Endodermal cell (in vitro differentiated cells): ENCODE measurements around the gene RFX4. TPM values are rescaled to one million over a fixed set of nuclear protein-coding genes. Genes with fewer than 3 reads are reported as not detected.

Experiments used
- DNase-seq: peaks from one replicate; pipeline ENCODE4 v3.0.0-alpha.2; 2017
- H3K27ac ChIP-seq: 2 replicates; pipeline ENCODE4 v1.5.1; 2013; ENCODE audit warnings: mild to moderate bottlenecking, low read depth, low read length, moderate library complexity
- H3K27me3 ChIP-seq: 2 replicates; pipeline ENCODE4 v1.6.1; 2013; ENCODE audit warnings: mild to moderate bottlenecking, low read length, moderate library complexity; ENCODE audit not compliant: insufficient read depth, control insufficient read depth, poor library complexity, severe bottlenecking
- H3K36me3 ChIP-seq: 2 replicates; pipeline ENCODE4 v1.7.0; 2013; ENCODE audit warnings: mild to moderate bottlenecking, low read length, moderate library complexity; ENCODE audit not compliant: control insufficient read depth, insufficient read depth
- H3K4me1 ChIP-seq: one replicate; pipeline ENCODE4 v1.7.0; 2013; ENCODE audit warnings: low read length; ENCODE audit not compliant: control insufficient read depth, insufficient read depth
- H3K4me3 ChIP-seq: 2 replicates; pipeline ENCODE4 v1.5.1; 2013; ENCODE audit warnings: mild to moderate bottlenecking, low read length, moderate library complexity
- H3K9ac ChIP-seq: 2 replicates; pipeline ENCODE4 v1.6.1; 2013; ENCODE audit warnings: mild to moderate bottlenecking, low read length, moderate library complexity; ENCODE audit not compliant: poor library complexity, severe bottlenecking; ENCODE audit errors: extremely low read depth
- H3K9me3 ChIP-seq: 2 replicates; pipeline ENCODE4 v1.6.1; 2013; ENCODE audit warnings: mild to moderate bottlenecking, low read length, moderate library complexity; ENCODE audit not compliant: control insufficient read depth
- H3K27ac Mint-ChIP-seq: 2 replicates; pipeline ENCODE4 v1.8.0; 2020; ENCODE audit warnings: mixed read lengths
- H3K27me3 Mint-ChIP-seq: 2 replicates; pipeline ENCODE4 v1.8.0; 2021; ENCODE audit warnings: mild to moderate bottlenecking, mixed read lengths; ENCODE audit not compliant: insufficient read depth
- H3K36me3 Mint-ChIP-seq: 2 replicates; pipeline ENCODE4 v1.8.0; 2020; ENCODE audit warnings: low read depth, mixed read lengths
- H3K4me1 Mint-ChIP-seq: 2 replicates; pipeline ENCODE4 v1.8.0; 2020; ENCODE audit warnings: mixed read lengths
- H3K4me3 Mint-ChIP-seq: 2 replicates; pipeline ENCODE4 v1.8.0; 2020; ENCODE audit warnings: mild to moderate bottlenecking, moderate library complexity, mixed read lengths
- H3K9me3 Mint-ChIP-seq: 2 replicates; pipeline ENCODE4 v1.8.0; 2020; ENCODE audit warnings: mild to moderate bottlenecking, mixed read lengths
- CTCF ChIP-seq: fragments of 200-600 bp; sonication (generic); conservative IDR thresholded peaks from 2 replicates; pipeline ENCODE4 v1.5.0; 2021; ENCODE audit warnings: antibody characterized with exemption, mild to moderate bottlenecking
- WGBS, 2 experiments: methylation state at CpG; one replicate each; pipeline versions ENCODE4 v1.1.5 to v1.1.7; 2013; ENCODE audit warnings: missing lambda C conversion rate in 2 of 2, mixed read lengths in 1 of 2; ENCODE audit not compliant: insufficient coverage in 1 of 2, insufficient read length in 1 of 2; 5-methylcytosine and 5-hydroxymethylcytosine counted together
- long read RNA-seq, 4 experiments: library from polyadenylated mRNA in 2 of 4; library from RNA in 1 of 4; library from capped mRNA in 1 of 4; stranded (forward) in 3 of 4; unstranded in 1 of 4; transcript quantifications; one replicate each; pipeline ENCODE4 v2.0.0, GENCODE V29; 2020 to 2021; ENCODE audit warnings: inconsistent platforms in 1 of 4
- polyA plus RNA-seq, 2 experiments: library from polyadenylated mRNA; stranded (reverse); fragments of 50-300 nt; gene quantifications; one replicate each; pipeline ENCODE4 v1.2.3, GENCODE V29; 2013
- total RNA-seq, 2 donors: library from RNA; stranded (reverse); fragmentation: NEBNext Ultra II Directional in 1 of 2; extraction: Animal tissue kit (Norgen Biotek cat#: 25700) in 1 of 2; gene quantifications; 2 replicates in 1 of 2; 3 replicates in 1 of 2; pipeline ENCODE4 v1.2.1, GENCODE V29; 2021

Gene RFX4
- under 1 TPM; 0.09 to 0.86 TPM for total RNA-seq
- polyA plus RNA-seq (2013, experiment 1 of 2), result 95.3 TPM
- polyA plus RNA-seq (2013, experiment 2 of 2), result 84.7 TPM
- long read RNA-seq, experiment 1, result 0 reads
- long read RNA-seq, experiment 2, result 0 reads
- long read RNA-seq, experiment 3, partial matches to known transcripts, result 1 of 1 reads
- long read RNA-seq, experiment 3, other reads (novel, unspliced or antisense), result 0 of 1 reads
- long read RNA-seq, experiment 4, result 0 reads

GRCh38 chr12:106582641-106583230 lies at the start of gene RFX4:
Gene RFX4, plus strand, starts transcription at chr12:106583004. Its CDS starts 317 bp downstream, at chr12:106583321.
- Mint-ChIP-seq H3K27ac (no peak within 1 kb of the TSS), H3K4me1 (peaks cover 30% of the 10 kb centered on the region), H3K27me3 (peaks cover 100% of the 10 kb centered on the region), H3K4me3 (peak within 1 kb of the TSS; percentile 43), H3K36me3 (no peaks in the 10 kb centered on the region), H3K9me3 (no peaks in the 10 kb centered on the region)
- no peak for TF ChIP-seq CTCF
- Histone ChIP-seq H3K27me3 (peaks cover 100% of the 10 kb centered on the region), H3K4me1 (peaks cover 13% of the 10 kb centered on the region), H3K9ac (peak within 1 kb of the TSS; percentile 11), H3K9me3 (no peaks in the 10 kb centered on the region), H3K36me3 (no peaks in the 10 kb centered on the region), H3K4me3 (peak within 1 kb of the TSS; percentile 79), H3K27ac (peak within 1 kb of the TSS; percentile 92)
- 1 to 2% methylated on average over 26 to 29 of the region's 29 CpGs for WGBS, 2 experiments
- peak; percentile 88 for DNase-seq

- Mint-ChIP-seq H3K4me1 (no peaks in the 10 kb centered on the region), H3K27me3 (no peaks in the 10 kb centered on the region), H3K9me3 (peaks cover 31% of the 10 kb centered on the region), H3K36me3 (no peaks in the 10 kb centered on the region), H3K27ac (no peak overlapping the region), H3K4me3 (no peak overlapping the region)
- Histone ChIP-seq H3K9me3 (peaks cover 11% of the 10 kb centered on the region), H3K4me1 (no peaks in the 10 kb centered on the region), H3K27me3 (no peaks in the 10 kb centered on the region), H3K27ac (no peak overlapping the region), H3K9ac (no peak overlapping the region), H3K36me3 (no peaks in the 10 kb centered on the region), H3K4me3 (no peak overlapping the region)
- TF ChIP-seq CTCF, result no peak
- peak; percentile 50 for DNase-seq
Observed at GRCh38 chr12:106541201-106541600, 41.6 kb upstream of the RFX4 start.

- Histone ChIP-seq H3K9me3 (peaks cover 24% of the 10 kb centered on the region), H3K27ac (no peak overlapping the region), H3K4me3 (peak overlapping the region; percentile 54), H3K4me1 (no peaks in the 10 kb centered on the region), H3K9ac (no peak overlapping the region), H3K27me3 (no peaks in the 10 kb centered on the region), H3K36me3 (no peaks in the 10 kb centered on the region)
- DNase-seq, result peak; percentile 69
- Mint-ChIP-seq H3K36me3 (no peaks in the 10 kb centered on the region), H3K4me1 (no peaks in the 10 kb centered on the region), H3K9me3 (peaks cover 42% of the 10 kb centered on the region), H3K27ac (no peak overlapping the region), H3K27me3 (peaks cover 20% of the 10 kb centered on the region), H3K4me3 (no peak overlapping the region)
- WGBS, 2 experiments, result 77 to 87% methylated on average over 7 to 9 of the region's 9 CpGs
- TF ChIP-seq CTCF, result no peak
Observed at GRCh38 chr12:106551410-106551809, 31.4 kb upstream of the RFX4 start.
